Fibroblast of skin of left biceps (primary cell): ENCODE data around the gene CFAP43.

Experiments
- DNase-seq, 2 experiments: peaks; one replicate each; pipeline ENCODE4 v3.0.0-alpha.2; 2013; ENCODE audit warnings: low read depth in 2 of 2

CFAP43 gene

GRCh38 chr10:104231784-104232612 is at the start of gene CFAP43:
TSS of gene CFAP43 (minus strand) at chr10:104232364. CDS start at chr10:104232246, 118 bp downstream.
- DNase-seq, result peak; percentile 80 to 84

GRCh38 chr10:104281694-104282093 is 49.5 kb upstream of the CFAP43 start:
- no peak for DNase-seq

GRCh38 chr10:104279550-104280259 is 47.5 kb upstream of the CFAP43 start:
- DNase-seq, result no peak

- DNase-seq, result no peak
These were observed 45.6 kb upstream of the CFAP43 start for GRCh38 chr10:104277785-104278184.

- no peak for DNase-seq
These were observed 44.0 kb upstream of the CFAP43 start for GRCh38 chr10:104276192-104276591.

- DNase-seq, result no peak
These were observed 42.9 kb upstream of the CFAP43 start for GRCh38 chr10:104274762-104275721.

GRCh38 chr10:104273899-104274575 is 41.9 kb upstream of the CFAP43 start:
- no peak for DNase-seq

GRCh38 chr10:104273286-104273685 is 41.1 kb upstream of the CFAP43 start:
- DNase-seq, result no peak

GRCh38 chr10:104268713-104269645 is 36.8 kb upstream of the CFAP43 start, which contains the start of gene GSTO2:
TSS of gene GSTO2 (plus strand) at chr10:104269184. CDS start at chr10:104274916, 5,732 bp downstream.
- peak; percentile 95 to 96 for DNase-seq

GRCh38 chr10:104268405-104268712 is 36.2 kb upstream of the CFAP43 start:
- no peak for DNase-seq

GRCh38 chr10:104267721-104268404 is 35.7 kb upstream of the CFAP43 start:
- no peak for DNase-seq

GRCh38 chr10:104264783-104265182 is 32.6 kb upstream of the CFAP43 start:
- no peak for DNase-seq

GRCh38 chr10:104262055-104262454 is 29.9 kb upstream of the CFAP43 start:
- DNase-seq, result no peak

GRCh38 chr10:104260775-104261115 is 28.6 kb upstream of the CFAP43 start:
- no peak for DNase-seq

GRCh38 chr10:104259999-104260774 is 28.0 kb upstream of the CFAP43 start:
- DNase-seq, result no peak

GRCh38 chr10:104259456-104259855 is 27.3 kb upstream of the CFAP43 start:
- DNase-seq, result no peak

GRCh38 chr10:104258209-104258608 is 26.0 kb upstream of the CFAP43 start:
- DNase-seq, result no peak

GRCh38 chr10:104257235-104257634 is 25.1 kb upstream of the CFAP43 start:
- no peak for DNase-seq
